Uterus (tissue), 2 donors: ENCODE measurements around the gene ZNF598.

ENCODE experiments used
- CTCF ChIP-seq, 4 experiments: fragments of 200-600 bp in 2 of 4; fragments of 450-650 bp in 2 of 4; sonication (generic) in 2 of 4; IDR thresholded peaks; one replicate each; pipeline ENCODE4 v1.5.1; 2016 to 2019; ENCODE audit warnings: antibody characterized with exemption in 4 of 4, mild to moderate bottlenecking in 2 of 4, moderate library complexity in 1 of 4
- POLR2A ChIP-seq, 2 donors: fragments of 450-650 bp; IDR thresholded peaks; one replicate each; pipeline ENCODE4 v1.6.1; 2016; ENCODE audit warnings: antibody characterized with exemption in 2 of 2, mild to moderate bottlenecking in 1 of 2, moderate library complexity in 1 of 2

DNA sequence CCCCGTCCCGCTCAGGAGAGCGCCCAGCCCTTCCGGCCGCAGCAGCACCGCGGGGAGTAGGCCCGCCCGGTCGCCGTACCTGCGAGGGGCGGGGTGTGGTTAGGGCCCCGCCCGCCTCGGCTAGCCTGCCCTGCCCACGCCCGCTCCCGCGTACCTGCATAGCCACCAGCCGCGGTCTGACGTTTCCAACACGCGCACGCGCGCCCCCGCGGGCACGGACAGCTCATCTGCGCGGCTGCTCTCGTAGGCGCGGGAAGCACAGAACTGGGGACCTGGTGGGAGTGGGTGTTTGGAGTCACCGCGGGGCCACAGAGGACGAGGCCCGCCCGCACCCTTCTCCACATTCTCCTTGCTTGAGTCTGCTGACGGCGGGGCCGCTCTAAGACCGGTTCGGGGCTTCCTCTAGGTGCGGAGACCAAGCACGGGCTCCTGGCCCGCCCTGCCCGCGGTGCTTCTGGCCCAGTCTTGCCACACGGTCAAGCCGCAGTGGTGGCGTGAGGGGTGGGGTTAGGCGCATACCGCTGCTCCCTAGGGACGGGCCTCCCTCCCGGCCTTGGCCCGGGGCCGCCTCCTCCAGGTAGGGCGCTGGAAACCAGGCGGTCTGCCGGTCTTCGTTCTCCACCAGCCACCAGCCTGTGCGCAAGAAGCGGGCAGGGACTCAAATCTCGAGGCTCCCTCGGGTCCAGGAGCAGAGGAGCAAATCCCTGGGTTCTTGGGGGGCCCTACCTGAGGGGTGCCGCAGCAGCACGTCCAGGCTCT is 30.2 kb downstream of the ZNF598 start:
- TF ChIP-seq POLR2A (IDR thresholded peaks at IDR 0.05) (no peak), CTCF (IDR thresholded peaks at IDR 0.05) (no peak)
